Right atrium auricular region (tissue), 2 donors: ENCODE measurements around the gene PCARE. TPM values are rescaled to one million over a fixed set of nuclear protein-coding genes. Genes with fewer than 3 reads are reported as not detected.
A peak's percentile ranks its signal among the peaks of the same experiment; 100 is the strongest.

Experiments used
- DNase-seq: peaks from one replicate; pipeline ENCODE4 v3.0.0-alpha.2; 2019; ENCODE audit warnings: low spot score
- H3K27ac ChIP-seq, 2 donors: fragments of 200-600 bp; sonication (generic); 1 replicate in 1 of 2; 2 replicates in 1 of 2; pipeline ENCODE4 v1.5.1; 2016 to 2019
- H3K27me3 ChIP-seq, 2 donors: fragments of 200-600 bp; sonication (generic); one replicate each; pipeline versions ENCODE4 v1.5.1 to v1.6.0; 2017 to 2019
- H3K36me3 ChIP-seq: fragments of 200-600 bp; sonication (generic); one replicate; pipeline ENCODE4 v1.5.1; 2016
- H3K4me1 ChIP-seq, 2 donors: fragments of 200-600 bp; sonication (generic); one replicate each; pipeline versions ENCODE4 v1.5.1 to v1.6.0; 2017 to 2019
- H3K4me3 ChIP-seq, 2 donors: fragments of 200-600 bp; sonication (generic); 1 replicate in 1 of 2; 2 replicates in 1 of 2; pipeline ENCODE4 v1.5.1; 2017 to 2019; ENCODE audit warnings: mild to moderate bottlenecking in 1 of 2, moderate library complexity in 1 of 2
- H3K9me3 ChIP-seq, 2 donors: fragments of 200-600 bp; sonication (generic); one replicate each; pipeline ENCODE4 v1.5.1; 2019
- CTCF ChIP-seq, 2 donors: fragments of 200-600 bp; sonication (generic); IDR thresholded peaks; one replicate each; pipeline ENCODE4 v1.5.1; 2019; ENCODE audit warnings: antibody characterized with exemption in 2 of 2
- total RNA-seq, 2 donors: library from RNA; depleted of rRNA; stranded (reverse); fragments of >200 nt; gene quantifications; one replicate each; pipeline ENCODE4 v1.1.0, GENCODE V29; 2016

Gene PCARE
- total RNA-seq, 2 donors from 2014 or later = 0.79 to 2.2 TPM

GRCh38 chr2:29084554-29084953, 10.2 kb upstream of the PCARE start:
- Histone ChIP-seq H3K36me3 (no peaks in the 10 kb centered on the region), H3K27ac (no peak overlapping the region), H3K4me1 (no peaks in the 10 kb centered on the region), H3K27me3 (no peaks in the 10 kb centered on the region), H3K9me3 (peaks cover 8 to 11% of the 10 kb centered on the region in 2 donors), H3K4me3 (no peak overlapping the region)
- no peak for TF ChIP-seq CTCF (IDR thresholded peaks at IDR 0.05)
- no peak for DNase-seq

GRCh38 chr2:29082804-29083495, 8.6 kb upstream of the PCARE start:
- no peak for TF ChIP-seq CTCF (IDR thresholded peaks at IDR 0.05)
- Histone ChIP-seq H3K36me3 (no peaks in the 10 kb centered on the region), H3K27ac (no peak overlapping the region)

GRCh38 chr2:29080886-29081743, 6.8 kb upstream of the PCARE start:
- no peak for TF ChIP-seq CTCF (IDR thresholded peaks at IDR 0.05)

More at GRCh38 chr2:29082804-29083495, 8.6 kb upstream of the PCARE start:
- no peaks in the 10 kb centered on the region for H3K4me1 ChIP-seq
- DNase-seq = no peak
- H3K9me3 ChIP-seq = peaks cover 8 to 20% of the 10 kb centered on the region in 2 donors
- H3K27me3 ChIP-seq = no peaks in the 10 kb centered on the region
- H3K4me3 ChIP-seq = no peak overlapping the region

GRCh38 chr2:29079887-29080286, 5.6 kb upstream of the PCARE start:
- H3K4me3 ChIP-seq = no peak overlapping the region
- no peak for TF ChIP-seq CTCF (IDR thresholded peaks at IDR 0.05)
- no peaks in the 10 kb centered on the region for H3K36me3 ChIP-seq
- no peaks in the 10 kb centered on the region for H3K27me3 ChIP-seq
- DNase-seq = no peak
- no peaks in the 10 kb centered on the region for H3K4me1 ChIP-seq
- peaks cover 8 to 20% of the 10 kb centered on the region in 2 donors for H3K9me3 ChIP-seq
- H3K27ac ChIP-seq = no peak overlapping the region

More at GRCh38 chr2:29080886-29081743, 6.8 kb upstream of the PCARE start:
- H3K9me3 ChIP-seq = peaks cover 8 to 20% of the 10 kb centered on the region in 2 donors
- DNase-seq = no peak
- H3K4me3 ChIP-seq = no peak overlapping the region
- H3K27me3 ChIP-seq = no peaks in the 10 kb centered on the region
- H3K36me3 ChIP-seq = no peaks in the 10 kb centered on the region
- no peaks in the 10 kb centered on the region for H3K4me1 ChIP-seq
- H3K27ac ChIP-seq = no peak overlapping the region

- Histone ChIP-seq H3K27me3 (no peaks in the 10 kb centered on the region), H3K9me3 (peaks cover 8 to 20% of the 10 kb centered on the region in 2 donors), H3K4me1 (peaks cover 0 to 10% of the 10 kb centered on the region in 2 donors), H3K36me3 (no peaks in the 10 kb centered on the region), H3K27ac (peak overlapping the region in 1 of 2 donors; percentile 9), H3K4me3 (no peak overlapping the region)
- no peak for TF ChIP-seq CTCF (IDR thresholded peaks at IDR 0.05)
- DNase-seq = no peak
Observed at GRCh38 chr2:29075894-29076705, 1.8 kb upstream of the PCARE start.
